IPS-15b (cell line): ENCODE measurements around the gene SMCO2.
"Not testable (repeated sequence)": the region's sequence is repeated elsewhere in the genome, so short reads cannot be mapped to it uniquely, and the experiment has no call there.

Experiments
- H3K27me3 ChIP-seq: one replicate; pipeline ENCODE4 v1.6.1; 2013; ENCODE audit warnings: low read length; ENCODE audit not compliant: control insufficient read depth, insufficient read depth
- H3K36me3 ChIP-seq: one replicate; pipeline ENCODE4 v1.6.1; 2013; ENCODE audit warnings: low read length; ENCODE audit not compliant: control insufficient read depth, insufficient read depth
- H3K4me1 ChIP-seq: one replicate; pipeline ENCODE4 v1.6.1; 2013; ENCODE audit warnings: mild to moderate bottlenecking, low read length; ENCODE audit not compliant: control insufficient read depth, insufficient read depth
- H3K4me3 ChIP-seq: one replicate; pipeline ENCODE4 v1.5.1; 2013; ENCODE audit warnings: low read depth, low read length
- H3K9ac ChIP-seq: one replicate; pipeline ENCODE4 v1.6.1; 2013; ENCODE audit warnings: low read depth, mild to moderate bottlenecking, low read length
- H3K9me3 ChIP-seq: one replicate; pipeline ENCODE4 v1.6.1; 2013; ENCODE audit warnings: mild to moderate bottlenecking, low read length; ENCODE audit not compliant: control insufficient read depth, insufficient read depth

SMCO2 gene

GRCh38 chr12:27534060-27534764, 87.7 kb downstream of the SMCO2 start:
- H3K36me3 ChIP-seq: no peaks in the 10 kb centered on the region
- H3K9ac ChIP-seq: no peak overlapping the region
- peaks cover 8% of the 10 kb centered on the region for H3K4me1 ChIP-seq
- H3K27me3 ChIP-seq: no peaks in the 10 kb centered on the region
- H3K9me3 ChIP-seq: no peaks in the 10 kb centered on the region
- no peak overlapping the region for H3K4me3 ChIP-seq

- Histone ChIP-seq H3K4me3 (no peak overlapping the region), H3K27me3 (no peaks in the 10 kb centered on the region), H3K9me3 (no peaks in the 10 kb centered on the region), H3K36me3 (no peaks in the 10 kb centered on the region), H3K4me1 (peaks cover 8% of the 10 kb centered on the region), H3K9ac (no peak overlapping the region)
Observed at GRCh38 chr12:27534765-27535161, 88.2 kb downstream of the SMCO2 start.

GRCh38 chr12:27535318-27535717, 88.8 kb downstream of the SMCO2 start:
- H3K9me3 ChIP-seq: no peaks in the 10 kb centered on the region
- no peak overlapping the region for H3K4me3 ChIP-seq
- H3K9ac ChIP-seq: no peak overlapping the region
- no peaks in the 10 kb centered on the region for H3K27me3 ChIP-seq
- peaks cover 8% of the 10 kb centered on the region for H3K4me1 ChIP-seq
- no peaks in the 10 kb centered on the region for H3K36me3 ChIP-seq

GRCh38 chr12:27537855-27538675, 91.5 kb downstream of the SMCO2 start:
- no peaks in the 10 kb centered on the region for H3K36me3 ChIP-seq
- H3K9ac ChIP-seq: no peak overlapping the region
- peaks cover 2% of the 10 kb centered on the region for H3K4me1 ChIP-seq

GRCh38 chr12:27539191-27539631, 92.7 kb downstream of the SMCO2 start:
- H3K36me3 ChIP-seq: no peaks in the 10 kb centered on the region
- H3K9me3 ChIP-seq: no peaks in the 10 kb centered on the region
- H3K27me3 ChIP-seq: no peaks in the 10 kb centered on the region
- no peak overlapping the region for H3K4me3 ChIP-seq
- H3K9ac ChIP-seq: no peak overlapping the region
- H3K4me1 ChIP-seq: peaks cover 1% of the 10 kb centered on the region

More at GRCh38 chr12:27537855-27538675, 91.5 kb downstream of the SMCO2 start:
- Histone ChIP-seq H3K27me3 (no peaks in the 10 kb centered on the region), H3K9me3 (no peaks in the 10 kb centered on the region), H3K4me3 (no peak overlapping the region)

- H3K27me3 ChIP-seq: no peaks in the 10 kb centered on the region
- no peaks in the 10 kb centered on the region for H3K9me3 ChIP-seq
- no peaks in the 10 kb centered on the region for H3K4me1 ChIP-seq
- H3K36me3 ChIP-seq: no peaks in the 10 kb centered on the region
- no peak overlapping the region for H3K9ac ChIP-seq
- no peak overlapping the region for H3K4me3 ChIP-seq
Observed at GRCh38 chr12:27541031-27541719, 94.6 kb downstream of the SMCO2 start.

- Histone ChIP-seq H3K36me3 (no peaks in the 10 kb centered on the region), H3K9me3 (no peaks in the 10 kb centered on the region), H3K27me3 (no peaks in the 10 kb centered on the region), H3K4me3 (no peak overlapping the region), H3K4me1 (no peaks in the 10 kb centered on the region), H3K9ac (no peak overlapping the region)
Observed at GRCh38 chr12:27542628-27543027, 96.1 kb downstream of the SMCO2 start.

- not testable (repeated sequence) for H3K9ac ChIP-seq, H3K27me3 ChIP-seq, H3K4me3 ChIP-seq, H3K36me3 ChIP-seq, H3K9me3 ChIP-seq, H3K4me1 ChIP-seq
Observed at GRCh38 chr12:27544858-27545257, 98.3 kb downstream of the SMCO2 start.

- H3K4me1 ChIP-seq: peaks cover 11% of the 10 kb centered on the region
- H3K4me3 ChIP-seq: no peak overlapping the region
Observed at GRCh38 chr12:27545665-27546064, 99.1 kb downstream of the SMCO2 start.

GRCh38 chr12:27547592-27547991, 101.1 kb downstream of the SMCO2 start:
- no peaks in the 10 kb centered on the region for H3K36me3 ChIP-seq
- H3K4me1 ChIP-seq: peaks cover 11% of the 10 kb centered on the region
- H3K9ac ChIP-seq: no peak overlapping the region
- H3K9me3 ChIP-seq: no peaks in the 10 kb centered on the region
- no peaks in the 10 kb centered on the region for H3K27me3 ChIP-seq
- H3K4me3 ChIP-seq: no peak overlapping the region

More at GRCh38 chr12:27545665-27546064, 99.1 kb downstream of the SMCO2 start:
- Histone ChIP-seq H3K27me3 (no peaks in the 10 kb centered on the region), H3K9ac (no peak overlapping the region), H3K9me3 (no peaks in the 10 kb centered on the region), H3K36me3 (no peaks in the 10 kb centered on the region)

GRCh38 chr12:27548301-27549199, 102.0 kb downstream of the SMCO2 start:
- Histone ChIP-seq H3K36me3 (no peaks in the 10 kb centered on the region), H3K9me3 (no peaks in the 10 kb centered on the region), H3K27me3 (no peaks in the 10 kb centered on the region), H3K4me1 (peaks cover 14% of the 10 kb centered on the region), H3K4me3 (no peak overlapping the region), H3K9ac (no peak overlapping the region)
